Fibroblast of the aortic adventitia (primary cell): ENCODE data around the gene SPARCL1. TPM values are rescaled to one million over a fixed set of nuclear protein-coding genes. Genes with fewer than 3 reads are reported as not detected.

Experiments used
- DNase-seq: peaks from one replicate; pipeline ENCODE4 v3.0.0-alpha.2; 2010; ENCODE audit warnings: low read depth
- H3K4me3 ChIP-seq: 2 replicates; pipeline ENCODE4 v1.5.1; 2011; ENCODE audit warnings: low read depth, mild to moderate bottlenecking, control low read depth, low read length, moderate library complexity
- CTCF ChIP-seq: IDR thresholded peaks from 2 replicates; pipeline ENCODE4 v1.5.1; 2011; ENCODE audit warnings: mild to moderate bottlenecking, low read length, control low read depth, inconsistent platforms; ENCODE audit not compliant: insufficient read depth
- total RNA-seq: library from RNA; depleted of rRNA; stranded (reverse); fragments of >200 nt; gene quantifications from 2 replicates; pipeline ENCODE4 v1.2.3, GENCODE V29; 2012; ENCODE audit warnings: low replicate concordance

SPARCL1 gene
- total RNA-seq, 1 donor = not detected

GRCh38 chr4:87553182-87553581 is 24.0 kb upstream of the SPARCL1 start:
- H3K4me3 ChIP-seq = no peak overlapping the region
- DNase-seq = no peak
- no peak for TF ChIP-seq CTCF

- no peak overlapping the region for H3K4me3 ChIP-seq
- DNase-seq = no peak
- no peak for TF ChIP-seq CTCF
Observed at GRCh38 chr4:87551361-87551760, 22.2 kb upstream of the SPARCL1 start.

GRCh38 chr4:87547016-87547708 is 18.0 kb upstream of the SPARCL1 start:
- TF ChIP-seq CTCF = no peak
- DNase-seq = no peak
- H3K4me3 ChIP-seq = no peak overlapping the region

- no peak for DNase-seq
- no peak for TF ChIP-seq CTCF
- no peak overlapping the region for H3K4me3 ChIP-seq
Observed at GRCh38 chr4:87545052-87545451, 15.9 kb upstream of the SPARCL1 start.

- peak; percentile 72 for TF ChIP-seq CTCF
- DNase-seq = peak; percentile 75
- no peak overlapping the region for H3K4me3 ChIP-seq
Observed at GRCh38 chr4:87543835-87544461, 14.8 kb upstream of the SPARCL1 start.

GRCh38 chr4:87542734-87543312 is 13.6 kb upstream of the SPARCL1 start:
- TF ChIP-seq CTCF = no peak
- DNase-seq = no peak
- H3K4me3 ChIP-seq = no peak overlapping the region
